GM21529 (cell line): ENCODE results near the gene CSF1R.
"Not testable (repeated sequence)": the region's sequence is repeated elsewhere in the genome, so short reads cannot be mapped to it uniquely, and the experiment has no call there.

Experiments
- ATAC-seq: cut with Tn5 transposase; IDR thresholded peaks from one replicate; pipeline ENCODE4 v1.9.1; 2021; ENCODE audit not compliant: unreplicated experiment

Gene CSF1R

GRCh38 chr5:150103678-150104549 is 17.6 kb upstream of the CSF1R start:
- no peak for ATAC-seq

GRCh38 chr5:150101023-150101422 is 14.7 kb upstream of the CSF1R start:
- ATAC-seq = no peak

- ATAC-seq = no peak
Measured at GRCh38 chr5:150097152-150097551, 10.8 kb upstream of the CSF1R start.

- ATAC-seq = peak; percentile 91
Measured at GRCh38 chr5:150092159-150092787, 5.9 kb upstream of the CSF1R start.

- ATAC-seq = no peak
Measured at GRCh38 chr5:150085191-150085912, 1.0 kb downstream of the CSF1R start.

GRCh38 chr5:150084754-150085153 is 1.6 kb downstream of the CSF1R start:
- not testable (repeated sequence) for ATAC-seq

- no peak for ATAC-seq
Measured at GRCh38 chr5:150082889-150083288, 3.5 kb downstream of the CSF1R start.

- peak; percentile 11 for ATAC-seq
Measured at GRCh38 chr5:150082374-150082773, 4.0 kb downstream of the CSF1R start.

- peak; percentile 93 for ATAC-seq
Measured at GRCh38 chr5:150081541-150082283, 4.6 kb downstream of the CSF1R start.

GRCh38 chr5:150080696-150081435 is 5.5 kb downstream of the CSF1R start:
- no peak for ATAC-seq

- no peak for ATAC-seq
Measured at GRCh38 chr5:150079909-150080461, 6.4 kb downstream of the CSF1R start.

GRCh38 chr5:150078802-150079689 is 7.3 kb downstream of the CSF1R start:
- ATAC-seq = no peak

GRCh38 chr5:150077996-150078801 is 8.2 kb downstream of the CSF1R start:
- no peak for ATAC-seq

- ATAC-seq = no peak
Measured at GRCh38 chr5:150077060-150077459, 9.3 kb downstream of the CSF1R start.

GRCh38 chr5:150075806-150076205 is 10.5 kb downstream of the CSF1R start:
- ATAC-seq = no peak

- ATAC-seq = no peak
Measured at GRCh38 chr5:150075233-150075632, 11.1 kb downstream of the CSF1R start.

GRCh38 chr5:150073677-150074076 is 12.7 kb downstream of the CSF1R start:
- ATAC-seq = no peak

GRCh38 chr5:150073086-150073625 is 13.2 kb downstream of the CSF1R start:
- no peak for ATAC-seq
